Measurements from ENCODE around the gene PER2. TPM values are rescaled to one million over a fixed set of nuclear protein-coding genes. Genes with fewer than 3 reads are reported as not detected.
"Not testable (repeated sequence)": the region's sequence is repeated elsewhere in the genome, so short reads cannot be mapped to it uniquely, and the experiment has no call there.

PER2 gene, protein sequence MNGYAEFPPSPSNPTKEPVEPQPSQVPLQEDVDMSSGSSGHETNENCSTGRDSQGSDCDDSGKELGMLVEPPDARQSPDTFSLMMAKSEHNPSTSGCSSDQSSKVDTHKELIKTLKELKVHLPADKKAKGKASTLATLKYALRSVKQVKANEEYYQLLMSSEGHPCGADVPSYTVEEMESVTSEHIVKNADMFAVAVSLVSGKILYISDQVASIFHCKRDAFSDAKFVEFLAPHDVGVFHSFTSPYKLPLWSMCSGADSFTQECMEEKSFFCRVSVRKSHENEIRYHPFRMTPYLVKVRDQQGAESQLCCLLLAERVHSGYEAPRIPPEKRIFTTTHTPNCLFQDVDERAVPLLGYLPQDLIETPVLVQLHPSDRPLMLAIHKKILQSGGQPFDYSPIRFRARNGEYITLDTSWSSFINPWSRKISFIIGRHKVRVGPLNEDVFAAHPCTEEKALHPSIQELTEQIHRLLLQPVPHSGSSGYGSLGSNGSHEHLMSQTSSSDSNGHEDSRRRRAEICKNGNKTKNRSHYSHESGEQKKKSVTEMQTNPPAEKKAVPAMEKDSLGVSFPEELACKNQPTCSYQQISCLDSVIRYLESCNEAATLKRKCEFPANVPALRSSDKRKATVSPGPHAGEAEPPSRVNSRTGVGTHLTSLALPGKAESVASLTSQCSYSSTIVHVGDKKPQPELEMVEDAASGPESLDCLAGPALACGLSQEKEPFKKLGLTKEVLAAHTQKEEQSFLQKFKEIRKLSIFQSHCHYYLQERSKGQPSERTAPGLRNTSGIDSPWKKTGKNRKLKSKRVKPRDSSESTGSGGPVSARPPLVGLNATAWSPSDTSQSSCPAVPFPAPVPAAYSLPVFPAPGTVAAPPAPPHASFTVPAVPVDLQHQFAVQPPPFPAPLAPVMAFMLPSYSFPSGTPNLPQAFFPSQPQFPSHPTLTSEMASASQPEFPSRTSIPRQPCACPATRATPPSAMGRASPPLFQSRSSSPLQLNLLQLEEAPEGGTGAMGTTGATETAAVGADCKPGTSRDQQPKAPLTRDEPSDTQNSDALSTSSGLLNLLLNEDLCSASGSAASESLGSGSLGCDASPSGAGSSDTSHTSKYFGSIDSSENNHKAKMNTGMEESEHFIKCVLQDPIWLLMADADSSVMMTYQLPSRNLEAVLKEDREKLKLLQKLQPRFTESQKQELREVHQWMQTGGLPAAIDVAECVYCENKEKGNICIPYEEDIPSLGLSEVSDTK (N-terminal part only)
- total RNA-seq, result 15.3 TPM

DNA sequence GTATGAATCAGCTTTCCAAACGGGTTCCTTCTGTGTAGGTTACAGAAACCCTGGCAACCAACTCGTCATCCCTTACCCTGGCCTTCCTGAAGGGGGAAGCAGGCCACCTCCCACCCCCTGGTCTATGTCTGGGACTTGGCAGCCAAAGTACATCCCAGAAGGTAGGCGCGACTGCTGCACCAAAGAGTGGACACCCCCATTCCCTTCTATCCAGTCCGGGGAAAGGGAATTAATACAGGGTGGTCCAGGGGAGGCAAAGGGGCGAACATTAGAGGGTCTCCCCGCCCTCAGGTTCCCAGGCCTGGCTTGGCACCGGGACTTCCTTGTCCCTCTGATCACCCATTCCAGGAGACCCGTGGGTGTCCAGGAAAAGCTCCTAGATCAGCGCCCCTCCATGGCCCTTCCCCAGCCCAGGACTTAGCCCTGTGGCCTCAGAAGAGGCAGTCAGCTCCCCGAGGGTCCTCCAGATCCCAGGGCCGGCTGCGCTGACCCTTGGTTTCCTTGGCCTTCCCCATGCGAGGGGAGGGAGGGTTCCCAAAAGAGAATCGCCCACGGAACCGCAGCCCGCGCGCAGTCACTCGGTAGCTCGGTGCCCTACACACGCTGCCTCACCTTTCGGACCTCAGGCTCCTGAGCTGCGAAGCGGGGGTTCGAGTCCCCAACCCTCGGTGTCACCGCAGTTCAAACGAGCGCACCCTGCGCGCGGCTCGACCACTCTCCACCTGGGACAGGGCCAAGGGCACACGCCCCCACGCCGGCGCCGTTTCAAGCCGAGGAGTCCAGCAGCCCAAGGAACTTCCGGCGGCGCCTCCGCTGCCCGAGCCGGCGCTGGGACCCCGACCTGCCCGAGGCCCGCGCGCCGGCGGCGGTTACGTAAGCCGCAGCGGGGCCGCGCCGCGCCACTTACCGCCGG lies at the start of gene PER2:
Gene PER2 (minus strand): TSS at position 874 of the 913 bp plus-strand sequence. CDS start 10,674 bp downstream, outside the sequence.
- DNase-seq, result peak; percentile 84

DNA sequence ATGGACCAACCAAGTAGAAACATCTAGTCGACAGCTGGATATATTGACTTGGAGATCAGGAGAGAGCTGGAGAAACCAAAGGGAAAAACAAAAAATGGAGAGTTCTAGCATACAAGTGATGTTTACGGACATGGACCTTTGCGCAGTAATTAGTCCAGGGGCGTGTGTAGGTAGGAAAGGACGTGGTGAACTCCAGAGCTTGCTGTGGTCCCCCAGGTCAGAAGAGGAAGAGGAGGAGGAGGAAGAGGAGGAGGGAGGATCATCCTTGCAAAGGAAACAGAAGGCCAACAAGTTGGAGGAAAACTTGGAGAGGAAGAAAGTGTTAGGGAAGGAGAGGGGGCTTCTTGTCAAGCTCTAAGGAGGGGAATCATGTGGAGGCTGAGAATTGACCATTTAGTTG lies 49.4 kb upstream of the PER2 start:
- no peak for DNase-seq

DNA sequence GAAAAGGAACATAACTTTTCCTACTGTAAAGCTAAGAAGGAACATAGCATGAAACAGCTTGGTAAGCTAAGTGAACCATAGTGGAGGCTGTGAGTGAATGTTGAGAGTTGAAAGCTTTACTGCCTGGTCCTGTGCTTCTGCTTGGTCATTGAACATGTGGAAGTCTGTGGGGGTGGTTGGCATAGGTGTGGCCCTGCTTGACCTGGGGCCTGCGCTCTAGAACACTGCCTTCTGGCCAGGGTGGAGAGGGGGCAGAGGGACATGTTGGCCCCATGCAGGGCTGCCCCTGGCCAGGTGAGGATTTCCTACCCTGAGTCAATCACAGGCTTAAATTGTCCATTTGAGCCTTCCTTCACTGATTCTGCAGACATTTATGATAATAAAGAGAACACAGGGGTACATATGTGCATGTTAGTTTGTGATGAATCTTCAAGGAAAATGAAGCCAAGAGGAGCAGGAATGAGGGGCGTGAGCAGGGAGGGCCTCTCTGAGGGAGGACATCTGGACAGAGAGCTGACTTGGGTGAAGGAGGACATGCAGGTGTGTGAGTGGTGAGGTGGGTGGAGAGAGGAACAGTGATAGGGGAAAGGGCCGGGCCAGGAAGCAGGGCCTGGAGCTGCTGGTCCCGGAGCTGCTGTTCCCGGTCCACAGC lies 48.5 kb upstream of the PER2 start:
- no peak for DNase-seq

DNA sequence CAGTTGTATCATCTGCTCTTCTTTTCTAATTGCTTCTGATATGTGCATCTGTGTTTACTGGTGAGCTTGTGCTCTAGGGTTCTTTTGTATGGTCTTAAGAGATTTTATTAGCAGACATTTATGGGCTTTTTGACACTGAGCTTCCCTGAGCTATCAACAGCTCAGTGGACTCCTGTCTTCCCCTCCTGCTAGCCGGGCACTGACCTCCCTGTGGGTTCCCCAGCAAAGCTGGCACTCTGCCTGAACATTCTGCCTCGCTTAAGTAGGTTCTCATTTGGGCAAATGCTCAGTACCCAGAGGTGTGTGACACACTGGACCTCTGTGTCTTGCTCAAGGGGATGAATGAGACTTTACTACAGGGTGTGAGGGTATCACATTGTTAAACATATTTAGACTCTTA lies 47.7 kb upstream of the PER2 start:
- peak; percentile 11 for DNase-seq

DNA sequence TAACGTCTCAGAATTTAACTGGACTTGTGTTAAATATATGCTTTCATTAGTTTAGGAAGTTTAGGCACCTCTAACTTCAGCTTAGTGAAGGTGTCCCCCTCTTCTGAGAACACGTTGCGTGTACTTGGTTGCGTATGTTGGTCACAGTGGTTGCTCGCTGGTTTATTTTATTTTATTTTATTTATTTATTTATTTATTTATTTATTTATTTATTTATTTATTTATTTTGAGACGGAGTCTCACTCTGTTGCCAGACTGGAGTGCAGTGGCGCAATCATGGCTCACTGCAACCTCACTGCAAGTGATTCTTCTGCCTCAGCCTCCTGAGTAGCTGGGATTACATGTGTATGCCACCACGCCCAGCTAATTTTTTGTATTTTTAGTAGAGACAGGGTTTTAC lies 47.2 kb upstream of the PER2 start:
- not testable (repeated sequence) for DNase-seq

DNA sequence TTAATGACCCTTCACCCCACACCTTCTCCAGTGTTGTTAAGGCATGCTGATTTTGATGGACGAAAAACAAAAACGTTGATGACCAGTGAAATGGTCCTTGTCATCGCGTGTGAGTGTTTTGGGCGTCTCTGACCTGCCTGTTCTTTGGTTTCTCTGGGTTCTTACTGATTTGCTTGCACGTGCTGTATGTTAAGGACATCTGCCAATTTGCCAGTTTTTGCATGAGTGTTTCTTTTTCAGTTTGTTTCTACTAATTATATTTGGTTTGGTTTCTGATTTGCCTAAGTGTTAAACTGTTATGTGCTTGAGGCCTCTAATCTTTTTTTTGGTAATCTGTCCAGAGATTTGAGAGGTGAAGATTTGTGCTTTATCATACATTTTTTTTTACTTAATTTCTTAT lies 46.5 kb upstream of the PER2 start:
- DNase-seq, result no peak

DNA sequence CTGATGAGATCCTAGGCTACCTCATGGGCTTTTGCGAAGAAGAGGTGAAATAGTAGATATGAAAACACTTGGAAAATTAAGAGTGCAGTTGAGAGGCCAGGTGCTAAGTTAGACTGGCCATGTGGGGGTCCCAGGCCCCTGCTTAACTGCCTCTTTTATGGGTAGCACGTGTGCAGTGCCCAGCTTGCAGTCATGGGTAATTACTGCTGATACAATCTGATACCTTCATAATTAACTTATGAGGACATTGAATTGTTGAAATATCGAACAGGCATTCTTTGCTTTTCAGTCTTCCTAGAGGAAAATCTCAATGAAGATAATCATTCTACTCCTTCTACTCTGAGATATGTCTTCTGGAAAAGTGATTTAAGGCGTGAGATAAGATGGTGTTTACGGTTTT lies 43.5 kb upstream of the PER2 start:
- no peak for DNase-seq

DNA sequence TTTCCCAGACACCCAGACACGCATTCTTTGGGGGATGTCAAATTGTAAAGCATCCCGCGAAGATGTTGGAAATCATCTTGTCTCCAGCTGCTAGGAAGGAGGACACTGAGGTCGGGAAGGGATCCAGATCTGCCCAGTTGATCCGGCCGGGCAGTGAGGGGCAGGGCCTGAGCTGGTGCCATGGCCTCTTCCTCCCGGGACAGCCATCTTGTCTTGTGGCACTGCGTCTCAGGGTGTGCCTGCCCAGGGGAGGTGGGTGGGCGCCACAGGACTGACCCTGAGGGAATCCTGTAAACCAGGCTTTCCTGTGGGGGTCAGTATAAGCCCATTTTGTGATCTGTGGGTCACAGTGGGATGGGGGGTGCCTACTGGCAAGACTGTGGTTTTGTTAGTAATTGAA lies 42.0 kb upstream of the PER2 start:
- no peak for DNase-seq

DNA sequence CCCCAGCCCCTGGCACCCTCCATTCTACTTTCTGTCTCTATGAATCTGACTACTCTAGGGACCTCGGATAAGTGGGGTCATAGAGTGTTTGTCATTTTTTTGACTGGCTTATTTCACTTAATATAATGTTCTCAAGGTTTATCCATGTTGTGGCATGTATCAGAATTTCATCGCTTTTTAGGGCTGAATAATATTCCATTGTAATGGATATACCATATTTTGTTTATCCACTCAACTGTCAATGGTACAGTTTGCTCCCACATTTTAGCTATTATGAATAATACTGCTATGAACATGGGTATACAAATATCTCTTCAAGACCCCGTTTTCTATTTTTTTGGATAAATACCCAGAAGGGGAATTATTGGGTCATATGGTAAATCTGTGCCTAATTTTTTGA lies 39.3 kb upstream of the PER2 start:
- no peak for DNase-seq

DNA sequence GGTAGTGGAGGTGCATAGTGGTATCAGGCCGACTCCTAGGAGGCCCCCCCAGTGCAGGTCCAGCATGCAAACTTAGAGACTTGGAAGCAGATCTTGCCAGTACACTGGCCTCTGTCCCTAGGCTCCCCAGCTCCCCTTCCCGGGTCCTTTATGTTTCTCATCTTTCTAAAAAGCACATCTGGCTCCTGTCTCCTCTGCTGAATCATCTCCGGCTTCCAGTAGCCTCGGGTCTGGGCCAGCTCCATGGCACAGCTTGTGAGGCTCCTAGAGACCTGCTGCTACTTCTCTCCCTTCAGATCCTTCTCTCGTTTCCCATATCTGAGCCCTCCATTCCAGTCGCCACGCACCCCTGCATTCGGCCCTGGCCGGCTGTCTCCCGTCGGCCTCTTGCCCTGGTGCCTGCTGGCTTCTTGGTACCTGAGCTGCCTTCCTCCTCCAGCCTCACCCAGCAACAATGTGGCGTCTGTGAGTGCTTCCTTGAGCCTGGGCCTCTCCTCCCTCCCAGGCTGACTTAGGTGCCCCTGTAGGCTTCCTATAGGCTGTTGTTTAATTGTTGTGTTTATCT lies 38.5 kb upstream of the PER2 start:
- no peak for DNase-seq

DNA sequence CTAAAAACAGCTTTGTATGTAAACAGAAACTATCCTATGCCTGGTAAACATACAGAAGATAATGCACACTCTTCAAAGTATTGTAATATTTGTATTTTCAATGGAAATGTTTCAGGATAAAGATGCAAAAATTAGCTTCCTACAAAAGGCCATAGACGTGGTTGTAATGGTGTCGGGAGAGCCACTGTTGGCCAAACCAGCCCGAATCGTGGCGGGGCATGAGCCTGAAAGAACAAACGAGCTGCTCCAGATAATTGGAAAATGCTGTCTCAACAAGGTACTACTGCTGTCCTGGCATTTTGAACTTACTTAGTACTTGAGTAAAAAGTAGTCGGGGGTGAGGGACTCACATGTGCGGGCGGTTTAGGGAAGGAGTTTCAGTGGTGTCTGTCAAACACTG lies 37.3 kb upstream of the PER2 start:
- DNase-seq, result no peak

DNA sequence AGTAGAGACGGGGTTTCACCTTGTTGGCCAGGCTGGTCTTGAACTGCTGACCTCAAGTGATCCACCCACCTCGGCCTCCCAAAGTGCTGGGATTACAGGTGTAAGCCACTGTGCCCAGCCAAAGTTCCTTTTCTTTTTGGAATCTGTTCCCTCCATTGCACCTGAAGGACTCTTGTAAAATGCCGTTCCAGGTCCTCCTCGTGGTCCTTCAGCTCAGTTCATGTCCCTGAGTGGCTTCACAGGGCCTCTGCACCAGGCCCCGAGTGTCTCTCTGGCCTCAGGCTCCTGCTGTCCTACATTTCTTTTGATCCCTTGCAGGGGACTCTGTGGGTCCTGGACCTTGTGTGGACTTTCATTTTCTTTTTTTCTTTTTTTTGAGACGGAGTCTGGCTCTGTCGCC lies 35.8 kb upstream of the PER2 start:
- not testable (repeated sequence) for DNase-seq

DNA sequence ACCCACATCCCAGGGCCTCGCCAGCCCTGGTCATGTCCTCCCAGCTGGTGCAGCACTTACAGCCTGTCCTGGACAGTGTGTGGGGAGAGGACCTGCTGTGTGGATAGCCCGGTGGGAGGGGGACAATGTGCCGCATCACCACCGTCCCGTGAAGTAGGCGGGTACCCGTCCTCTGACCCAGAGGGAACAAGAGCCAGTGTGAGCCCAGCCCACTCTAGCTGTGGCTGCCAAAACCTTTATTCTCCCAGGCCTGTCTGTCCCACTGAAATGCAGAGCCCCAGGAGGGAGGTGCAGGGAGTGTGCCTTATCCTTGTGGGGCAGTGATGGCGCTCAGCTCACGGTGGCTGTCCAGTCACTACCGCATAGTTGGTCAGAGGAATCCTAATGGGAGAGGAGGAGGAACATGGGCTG lies 33.6 kb upstream of the PER2 start:
- no peak for DNase-seq

DNA sequence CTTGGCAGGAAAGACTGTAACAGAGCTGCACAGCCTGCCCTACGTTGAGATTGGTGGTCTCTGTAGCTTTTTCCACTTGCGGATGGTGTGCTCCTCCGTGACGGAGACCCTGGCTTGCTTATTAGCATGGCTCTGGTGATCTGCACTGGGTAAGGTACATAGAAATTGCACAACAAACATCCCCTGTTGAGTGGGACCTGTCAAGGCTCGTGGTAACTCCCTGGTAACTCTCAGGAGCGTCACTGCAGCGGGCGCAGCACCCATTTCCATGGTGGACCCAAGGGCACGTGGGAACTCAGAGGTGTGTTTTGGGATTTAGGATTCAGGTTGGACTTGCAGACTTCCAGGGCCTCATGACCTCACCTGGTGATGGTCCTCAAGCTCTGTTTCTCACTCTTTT lies 33.1 kb upstream of the PER2 start:
- no peak for DNase-seq

DNA sequence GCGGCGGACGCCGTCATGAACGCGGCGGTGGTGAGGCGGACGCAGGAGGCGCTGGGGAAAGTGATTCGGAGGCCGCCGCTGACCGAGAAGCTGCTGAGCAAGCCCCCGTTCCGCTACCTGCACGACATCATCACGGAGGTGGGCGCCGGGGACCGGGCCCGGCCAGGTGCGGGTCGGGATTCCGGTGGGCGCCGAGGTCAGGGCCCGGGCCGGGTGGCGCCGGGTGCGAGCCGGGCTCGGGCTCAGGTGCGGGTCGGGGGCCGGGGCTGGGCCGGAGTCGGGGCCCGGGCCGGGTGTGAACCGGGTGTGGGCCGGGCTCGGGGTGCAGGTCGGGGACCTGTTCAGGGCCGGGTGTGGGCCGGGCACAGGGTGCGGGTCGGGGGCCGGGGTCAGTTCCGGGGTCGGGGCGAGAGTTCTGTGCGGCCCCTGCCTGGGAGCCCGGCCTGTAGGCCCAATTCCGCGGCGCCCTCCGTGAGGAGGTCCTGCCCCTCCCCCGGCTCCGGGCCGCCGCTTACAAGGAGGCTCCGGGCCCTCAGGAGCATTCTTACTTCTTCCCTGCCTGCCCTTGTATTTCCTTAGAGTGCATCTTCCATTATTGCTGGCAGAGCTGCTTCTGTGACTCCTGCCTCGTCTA lies 32.4 kb upstream of the PER2 start:
- DNase-seq, result no peak

DNA sequence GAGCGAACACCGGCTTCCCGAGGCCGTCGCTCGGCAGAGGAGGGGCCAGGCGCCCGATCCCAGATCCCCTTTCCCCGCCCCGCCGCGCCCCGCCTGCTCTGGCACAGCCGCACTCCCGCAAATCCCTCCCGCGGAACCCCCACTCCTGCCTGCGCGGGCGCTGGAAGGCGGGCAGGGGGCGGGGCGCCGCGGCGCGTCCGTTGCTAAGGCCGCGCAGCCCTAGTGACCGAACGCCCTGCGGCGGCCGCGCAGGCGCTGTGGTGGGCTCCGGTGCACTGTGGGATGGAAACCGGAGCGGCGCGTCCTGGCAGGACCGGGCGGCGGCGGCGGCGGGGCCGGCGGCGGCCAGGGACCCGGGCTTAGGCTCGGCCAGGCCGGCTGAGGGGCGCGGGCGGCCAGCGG lies 31.8 kb upstream of the PER2 start, which contains the start of gene TRAF3IP1:
Gene TRAF3IP1 (plus strand): TSS at position 273 of the 402 bp plus-strand sequence. CDS start 145 bp downstream, outside the sequence.
- DNase-seq, result peak; percentile 97

DNA sequence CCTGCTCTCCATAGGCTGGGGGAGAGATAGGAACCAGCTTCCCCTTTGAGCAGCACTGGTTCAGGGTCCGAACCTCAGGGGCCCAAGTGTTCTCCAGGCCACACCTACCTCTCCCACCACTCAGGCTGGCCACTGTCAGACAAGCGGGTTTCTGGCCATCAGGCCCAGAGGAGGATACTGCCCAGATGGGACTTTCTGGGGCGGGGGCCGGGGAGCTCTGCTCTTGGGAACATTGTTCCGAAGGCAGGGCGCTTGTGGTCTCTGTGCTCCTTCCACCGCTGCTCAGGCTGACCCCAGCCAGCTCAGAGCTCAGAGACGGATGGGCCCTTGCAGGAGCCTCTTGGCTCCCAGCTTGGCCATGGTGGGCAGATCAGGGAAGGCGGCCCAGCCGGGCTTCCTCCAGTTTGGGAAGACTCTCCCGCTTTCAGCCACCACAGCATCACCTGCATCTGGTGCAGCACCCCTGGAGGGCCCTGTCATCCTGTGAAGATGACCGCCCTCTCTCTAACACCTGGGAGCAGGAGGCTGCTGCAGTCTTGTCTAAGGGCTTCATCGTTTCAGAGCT lies 26.7 kb upstream of the PER2 start:
- DNase-seq, result no peak

DNA sequence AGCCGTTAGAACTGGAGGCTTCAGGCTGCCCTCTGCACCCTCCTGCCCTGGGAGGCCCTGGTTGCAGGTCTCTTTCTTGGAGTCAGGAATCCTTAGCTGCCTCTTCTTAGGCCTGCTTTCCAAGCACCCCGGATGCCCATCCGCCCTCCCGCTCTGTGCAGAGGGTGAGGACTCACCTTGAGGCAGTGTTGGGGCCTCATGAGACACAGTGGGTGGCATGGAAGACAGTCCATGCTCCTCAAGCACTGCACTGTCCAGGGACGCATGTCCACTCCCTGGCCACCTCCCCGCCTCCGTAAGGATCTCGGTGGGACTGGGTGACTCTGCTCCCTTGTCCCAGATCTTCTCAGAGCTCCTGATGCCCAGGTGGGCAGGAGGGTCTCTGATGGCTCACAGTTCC lies 26.2 kb upstream of the PER2 start:
- DNase-seq, result no peak

DNA sequence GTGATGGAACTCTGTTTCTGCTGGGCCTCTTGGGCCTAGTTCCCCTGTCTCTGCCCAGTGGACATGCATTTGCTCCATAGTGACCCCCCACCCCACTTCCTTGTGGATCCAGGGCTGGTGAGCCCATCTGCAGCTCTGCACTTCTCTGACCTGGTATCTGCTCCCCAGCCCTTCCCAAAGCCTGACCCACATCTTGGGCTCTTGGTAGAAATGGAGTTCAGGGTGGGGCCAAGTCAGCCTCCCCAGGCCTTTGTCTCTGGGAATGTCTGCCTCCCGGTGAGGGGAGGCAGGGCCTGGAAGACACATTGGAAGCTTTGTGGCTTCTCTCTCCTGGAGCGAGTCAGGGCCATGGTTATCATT lies 25.6 kb upstream of the PER2 start:
- DNase-seq, result no peak
